ENCODE results near the gene FNDC7. TPM values are rescaled to one million over a fixed set of nuclear protein-coding genes. Genes with fewer than 3 reads are reported as not detected.

Gene FNDC7
- polyA plus RNA-seq, 1 of the 3 experiments (the other 2 are of a cell fraction) = 0.02 TPM

DNA sequence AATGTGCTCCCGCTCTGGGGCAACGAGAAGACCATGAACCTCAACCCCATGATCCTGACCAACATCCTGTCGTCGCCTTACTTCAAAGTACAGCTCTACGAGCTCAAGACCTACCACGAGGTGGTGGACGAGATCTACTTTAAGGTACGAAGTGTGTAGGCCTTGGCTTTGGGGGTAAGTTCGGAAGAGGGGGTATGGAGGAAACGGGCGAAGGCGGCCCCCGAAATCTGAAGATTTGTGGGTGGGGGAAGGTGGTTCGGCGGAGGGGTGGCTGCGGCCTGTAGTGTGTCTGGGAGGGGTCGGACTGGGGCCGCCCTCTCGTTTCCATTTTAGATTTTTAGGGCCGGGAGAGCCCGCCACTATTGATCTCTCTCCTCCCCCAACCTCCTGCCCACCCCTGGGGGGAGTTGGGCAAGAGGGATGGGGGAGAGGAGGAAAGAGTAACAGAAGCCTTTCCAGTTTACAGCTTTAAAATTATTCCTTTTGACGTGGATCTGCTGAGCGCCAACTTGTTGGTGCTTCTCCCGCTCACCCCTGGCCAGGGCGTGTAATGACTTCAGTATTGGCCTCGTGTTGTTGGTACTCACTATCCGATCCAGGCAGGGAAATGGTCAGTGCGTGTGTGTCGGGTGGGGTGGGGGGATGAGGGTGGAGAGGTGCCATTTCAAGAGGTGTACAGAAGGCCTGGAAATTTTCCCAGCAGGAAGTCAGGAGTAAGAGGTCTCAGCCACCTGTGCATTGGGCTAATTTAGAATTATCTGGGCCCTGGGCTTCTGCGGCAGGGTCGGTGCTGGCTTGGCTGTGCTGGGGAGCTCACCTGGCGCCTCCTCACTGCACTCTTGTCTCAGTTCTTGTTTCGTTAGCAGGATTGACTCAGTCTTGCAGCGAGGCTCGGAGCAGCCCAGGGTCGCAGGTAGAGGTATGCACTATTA lies 19.7 kb upstream of the FNDC7 start (continued):
- TF ChIP-seq EZH2phosphoT487 (IDR thresholded peaks at IDR 0.05; ENCODE audit: borderline replicate concordance, low read depth) (no peak), SIN3A (IDR thresholded peaks at IDR 0.05; ENCODE audit: borderline replicate concordance, low read depth, low read length) (no peak), YY1 (IDR thresholded peaks at IDR 0.05; ENCODE audit: low read depth) (no peak)
- TF ChIP-seq, protein P1, sequence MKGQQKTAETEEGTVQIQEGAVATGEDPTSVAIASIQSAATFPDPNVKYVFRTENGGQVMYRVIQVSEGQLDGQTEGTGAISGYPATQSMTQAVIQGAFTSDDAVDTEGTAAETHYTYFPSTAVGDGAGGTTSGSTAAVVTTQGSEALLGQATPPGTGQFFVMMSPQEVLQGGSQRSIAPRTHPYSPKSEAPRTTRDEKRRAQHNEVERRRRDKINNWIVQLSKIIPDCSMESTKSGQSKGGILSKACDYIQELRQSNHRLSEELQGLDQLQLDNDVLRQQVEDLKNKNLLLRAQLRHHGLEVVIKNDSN (IDR thresholded peaks at IDR 0.05; ENCODE audit: borderline replicate concordance, low read depth) = no peak

GRCh38 chr1:108695535-108695934 lies 17.2 kb upstream of the FNDC7 start:
- no peak for TF ChIP-seq CHD2 (IDR thresholded peaks at IDR 0.05; ENCODE audit: low read length, partially characterized antibody)
- no peak for TF ChIP-seq TEAD4 (IDR thresholded peaks at IDR 0.05; ENCODE audit: borderline replicate concordance, insufficient read depth)
- TF ChIP-seq RAD21 (IDR thresholded peaks at IDR 0.05; ENCODE audit: low read length) = no peak
- TF ChIP-seq, protein P2, sequence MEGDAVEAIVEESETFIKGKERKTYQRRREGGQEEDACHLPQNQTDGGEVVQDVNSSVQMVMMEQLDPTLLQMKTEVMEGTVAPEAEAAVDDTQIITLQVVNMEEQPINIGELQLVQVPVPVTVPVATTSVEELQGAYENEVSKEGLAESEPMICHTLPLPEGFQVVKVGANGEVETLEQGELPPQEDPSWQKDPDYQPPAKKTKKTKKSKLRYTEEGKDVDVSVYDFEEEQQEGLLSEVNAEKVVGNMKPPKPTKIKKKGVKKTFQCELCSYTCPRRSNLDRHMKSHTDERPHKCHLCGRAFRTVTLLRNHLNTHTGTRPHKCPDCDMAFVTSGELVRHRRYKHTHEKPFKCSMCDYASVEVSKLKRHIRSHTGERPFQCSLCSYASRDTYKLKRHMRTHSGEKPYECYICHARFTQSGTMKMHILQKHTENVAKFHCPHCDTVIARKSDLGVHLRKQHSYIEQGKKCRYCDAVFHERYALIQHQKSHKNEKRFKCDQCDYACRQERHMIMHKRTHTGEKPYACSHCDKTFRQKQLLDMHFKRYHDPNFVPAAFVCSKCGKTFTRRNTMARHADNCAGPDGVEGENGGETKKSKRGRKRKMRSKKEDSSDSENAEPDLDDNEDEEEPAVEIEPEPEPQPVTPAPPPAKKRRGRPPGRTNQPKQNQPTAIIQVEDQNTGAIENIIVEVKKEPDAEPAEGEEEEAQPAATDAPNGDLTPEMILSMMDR (IDR thresholded peaks at IDR 0.05) = no peak
- TF ChIP-seq SMC3 (IDR thresholded peaks at IDR 0.05; ENCODE audit: low read depth, low read length) = no peak
- no peak for TF ChIP-seq RXRA (IDR thresholded peaks at IDR 0.05; ENCODE audit: borderline replicate concordance, low read depth)
- TF ChIP-seq GABPA (IDR thresholded peaks at IDR 0.05; ENCODE audit: low read depth) = no peak
- TF ChIP-seq, protein P3, sequence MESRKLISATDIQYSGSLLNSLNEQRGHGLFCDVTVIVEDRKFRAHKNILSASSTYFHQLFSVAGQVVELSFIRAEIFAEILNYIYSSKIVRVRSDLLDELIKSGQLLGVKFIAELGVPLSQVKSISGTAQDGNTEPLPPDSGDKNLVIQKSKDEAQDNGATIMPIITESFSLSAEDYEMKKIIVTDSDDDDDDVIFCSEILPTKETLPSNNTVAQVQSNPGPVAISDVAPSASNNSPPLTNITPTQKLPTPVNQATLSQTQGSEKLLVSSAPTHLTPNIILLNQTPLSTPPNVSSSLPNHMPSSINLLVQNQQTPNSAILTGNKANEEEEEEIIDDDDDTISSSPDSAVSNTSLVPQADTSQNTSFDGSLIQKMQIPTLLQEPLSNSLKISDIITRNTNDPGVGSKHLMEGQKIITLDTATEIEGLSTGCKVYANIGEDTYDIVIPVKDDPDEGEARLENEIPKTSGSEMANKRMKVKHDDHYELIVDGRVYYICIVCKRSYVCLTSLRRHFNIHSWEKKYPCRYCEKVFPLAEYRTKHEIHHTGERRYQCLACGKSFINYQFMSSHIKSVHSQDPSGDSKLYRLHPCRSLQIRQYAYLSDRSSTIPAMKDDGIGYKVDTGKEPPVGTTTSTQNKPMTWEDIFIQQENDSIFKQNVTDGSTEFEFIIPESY (IDR thresholded peaks at IDR 0.05; ENCODE audit: borderline replicate concordance, low read depth) = no peak
- no peak for TF ChIP-seq NFIC (IDR thresholded peaks at IDR 0.05; ENCODE audit: borderline replicate concordance)
- no peak for TF ChIP-seq USF2 (IDR thresholded peaks at IDR 0.05; ENCODE audit: borderline replicate concordance, low read depth, low read length)
- no peak for TF ChIP-seq NRF1 (IDR thresholded peaks at IDR 0.05; ENCODE audit: low read depth, low read length)
- TF ChIP-seq, protein P1 (IDR thresholded peaks at IDR 0.05; ENCODE audit: borderline replicate concordance, low read depth) = no peak
- TF ChIP-seq SIN3A (IDR thresholded peaks at IDR 0.05; ENCODE audit: borderline replicate concordance, low read depth, low read length) = no peak
- Histone ChIP-seq H3K9me2 (no peaks in the 10 kb centered on the region), H3K9me3 (no peaks in the 10 kb centered on the region), H3F3A (replicated peaks; ENCODE audit: insufficient read depth) (peaks cover 11% of the 10 kb centered on the region), H3K4me1 (ENCODE audit: control insufficient read depth in 1 of 2, insufficient read depth in 2 of 2, low read depth in 1 of 2, low read length in 1 of 2) (peaks cover 11 to 16% of the 10 kb centered on the region in 2 experiments; a peak in 3 of 4 replicates), H3K9ac (no peak overlapping the region), H3K27me3 (ENCODE audit: insufficient read depth) (no peaks in the 10 kb centered on the region), H2AFZ (ENCODE audit: low read depth) (no peak overlapping the region), H3K4me2 (peak overlapping the region; percentile 85; the same call in 1 of the 2 replicates), H3K79me2 (ENCODE audit: insufficient read depth) (peaks cover 70% of the 10 kb centered on the region), H3K27ac (ENCODE audit: low read depth in 2 of 2, low read length in 1 of 2) (no peak overlapping the region), H3K4me3 (ENCODE audit: low read depth in 2 of 2, low read length in 1 of 2) (no peak overlapping the region), H4K20me1 (ENCODE audit: insufficient read depth) (peaks cover 33% of the 10 kb centered on the region), H3K36me3 (replicated peaks in 1 of 2; ENCODE audit: control insufficient read depth in 1 of 2, insufficient read depth in 2 of 2, low read length in 1 of 2) (peaks cover 58 to 59% of the 10 kb centered on the region in 2 experiments)
- POLR2A ChIA-PET = no interaction called here
- CTCF ChIA-PET = interaction anchor here (0.6 kb wide), 1 partner anchor 113 kb away, joined by 3 read pairs; no protein-coding TSS in a partner anchor
- 95% methylated on average over 5 of the region's 5 CpGs for WGBS (ENCODE audit: low lambda C conversion rate)
- DNase-seq = no peak

All from SK-N-SH (cell line).